Muscle layer of duodenum (tissue), 2 donors: Measurements from ENCODE around the gene SRPRA.
"Not testable (repeated sequence)": the region's sequence is repeated elsewhere in the genome, so short reads cannot be mapped to it uniquely, and the experiment has no call there.

Experiments used
- H3K27ac ChIP-seq: one replicate; pipeline ENCODE4 v1.7.0; 2013; ENCODE audit warnings: mild to moderate bottlenecking, low read length
- H3K27me3 ChIP-seq: one replicate; pipeline ENCODE4 v1.7.0; 2013; ENCODE audit warnings: low read depth, mild to moderate bottlenecking, control low read depth, low read length
- H3K36me3 ChIP-seq, 2 donors: one replicate each; pipeline ENCODE4 v1.7.0; 2013; ENCODE audit warnings: low read length in 2 of 2, control low read depth in 1 of 2, mild to moderate bottlenecking in 1 of 2; ENCODE audit not compliant: insufficient read depth in 2 of 2, control insufficient read depth in 1 of 2
- H3K4me1 ChIP-seq, 2 donors: one replicate each; pipeline ENCODE4 v1.7.0; 2013; ENCODE audit warnings: low read length in 2 of 2, mild to moderate bottlenecking in 2 of 2, control low read depth in 1 of 2, moderate library complexity in 1 of 2; ENCODE audit not compliant: insufficient read depth in 2 of 2, control insufficient read depth in 1 of 2
- H3K4me3 ChIP-seq, 2 donors: one replicate each; pipeline ENCODE4 v1.7.0; 2013; ENCODE audit warnings: low read length in 2 of 2, low read depth in 1 of 2, mild to moderate bottlenecking in 1 of 2
- H3K9me3 ChIP-seq, 2 donors: one replicate each; pipeline ENCODE4 v1.7.0; 2013; ENCODE audit warnings: low read length in 2 of 2, control low read depth in 1 of 2, mild to moderate bottlenecking in 1 of 2; ENCODE audit not compliant: control insufficient read depth in 1 of 2
- donor health status: healthy.

The SRPRA gene, protein sequence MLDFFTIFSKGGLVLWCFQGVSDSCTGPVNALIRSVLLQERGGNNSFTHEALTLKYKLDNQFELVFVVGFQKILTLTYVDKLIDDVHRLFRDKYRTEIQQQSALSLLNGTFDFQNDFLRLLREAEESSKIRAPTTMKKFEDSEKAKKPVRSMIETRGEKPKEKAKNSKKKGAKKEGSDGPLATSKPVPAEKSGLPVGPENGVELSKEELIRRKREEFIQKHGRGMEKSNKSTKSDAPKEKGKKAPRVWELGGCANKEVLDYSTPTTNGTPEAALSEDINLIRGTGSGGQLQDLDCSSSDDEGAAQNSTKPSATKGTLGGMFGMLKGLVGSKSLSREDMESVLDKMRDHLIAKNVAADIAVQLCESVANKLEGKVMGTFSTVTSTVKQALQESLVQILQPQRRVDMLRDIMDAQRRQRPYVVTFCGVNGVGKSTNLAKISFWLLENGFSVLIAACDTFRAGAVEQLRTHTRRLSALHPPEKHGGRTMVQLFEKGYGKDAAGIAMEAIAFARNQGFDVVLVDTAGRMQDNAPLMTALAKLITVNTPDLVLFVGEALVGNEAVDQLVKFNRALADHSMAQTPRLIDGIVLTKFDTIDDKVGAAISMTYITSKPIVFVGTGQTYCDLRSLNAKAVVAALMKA

DNA sequence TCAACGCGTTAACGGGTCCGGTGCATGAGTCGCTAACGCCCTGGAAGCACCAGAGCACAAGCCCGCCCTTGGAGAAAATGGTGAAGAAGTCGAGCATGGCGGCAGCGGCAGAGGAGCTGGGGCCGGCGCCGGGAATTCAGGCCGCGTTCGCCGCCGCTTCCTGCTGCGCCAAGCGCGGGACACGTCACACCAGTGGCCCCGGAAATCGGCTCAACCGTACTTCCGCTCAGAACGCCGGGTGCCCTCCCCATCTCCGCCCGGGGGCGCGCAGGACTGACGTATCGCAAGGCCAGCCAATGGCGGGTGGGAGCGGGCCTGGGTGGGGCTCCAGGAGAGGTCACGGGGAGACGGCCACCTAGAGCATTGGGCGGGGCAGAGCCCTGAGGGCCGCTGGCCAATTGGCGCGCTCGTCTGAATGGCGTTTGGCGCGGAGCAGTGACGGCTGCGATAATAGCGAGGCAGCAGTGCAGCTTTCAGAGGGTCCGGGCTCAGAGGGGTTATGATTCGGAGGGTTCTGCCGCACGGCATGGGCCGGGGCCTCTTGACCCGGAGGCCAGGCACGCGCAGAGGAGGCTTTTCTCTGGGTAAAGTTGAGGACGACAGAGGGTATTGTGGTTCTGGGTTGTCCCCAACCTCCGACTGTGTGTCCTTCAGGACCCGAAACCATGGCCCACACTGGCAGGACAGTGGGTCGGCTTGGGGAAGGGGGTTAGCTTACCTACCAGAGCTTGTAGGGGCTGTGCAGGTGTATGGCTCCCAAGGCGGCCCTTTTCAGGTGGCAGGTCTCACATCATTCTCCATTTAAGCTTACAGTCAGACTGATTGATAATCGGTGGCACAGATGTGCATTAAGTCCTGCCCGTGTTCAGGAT lies at the start of gene SRPRA, which contains the start of gene FOXRED1:
SRPRA (minus strand) TSS at position 188 of the 872 bp plus-strand sequence; CDS start at position 97, 91 bp downstream.
FOXRED1 (plus strand) TSS at position 447 of the 872 bp plus-strand sequence; CDS start at position 500, 53 bp downstream.
- Histone ChIP-seq H3K4me1 (peaks cover 5 to 20% of the 10 kb centered on the region in 2 donors), H3K27ac (peak within 1 kb of the TSS; percentile 92), H3K36me3 (peaks cover 43% of the 10 kb centered on the region in 2 donors), H3K27me3 (no peaks in the 10 kb centered on the region), H3K4me3 (peak within 1 kb of the TSS; percentile 79 to 92), H3K9me3 (no peaks in the 10 kb centered on the region)

DNA sequence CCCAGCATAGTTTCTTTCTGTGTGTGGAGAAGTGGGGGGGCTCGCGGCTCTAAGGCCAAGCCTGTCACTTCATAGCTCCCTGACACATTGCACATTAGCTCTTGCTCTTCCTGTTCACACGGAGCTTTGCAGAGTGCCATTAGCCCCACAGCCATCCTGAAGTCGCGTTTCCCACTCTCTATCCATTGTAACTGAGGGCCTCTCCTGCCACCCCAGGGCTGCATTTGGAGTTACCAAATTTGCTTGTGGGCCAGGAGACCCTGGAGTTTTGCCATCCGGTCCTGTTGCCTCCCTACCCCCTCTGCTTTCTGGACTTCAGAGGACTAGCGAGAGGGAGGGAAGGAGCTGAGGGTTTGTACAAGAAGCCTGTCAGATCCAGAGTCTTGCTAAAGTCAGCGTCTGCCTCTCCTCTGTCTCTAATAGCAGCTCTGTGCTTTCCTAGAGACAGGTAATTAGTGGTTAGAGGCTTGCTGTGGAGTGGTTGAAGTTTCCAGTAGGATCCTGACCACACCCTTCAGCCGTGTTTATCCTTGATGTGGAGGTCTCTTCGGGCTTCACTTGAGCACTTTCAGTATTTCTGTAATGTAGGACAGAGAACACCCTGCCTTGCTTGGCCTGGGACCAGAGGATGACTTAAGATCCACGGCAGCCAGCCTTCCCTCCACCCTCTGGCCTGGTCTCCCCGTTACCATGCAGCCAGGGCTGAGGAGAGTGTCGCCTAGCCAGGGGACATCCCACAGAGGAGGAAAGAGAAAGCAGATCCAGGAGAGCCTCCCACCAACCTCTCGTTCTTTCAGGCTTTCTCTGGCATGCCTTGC lies 49.3 kb upstream of the SRPRA start:
- Histone ChIP-seq H3K27me3 (no peaks in the 10 kb centered on the region), H3K4me3 (peak overlapping the region in 1 of 2 donors; percentile 39), H3K9me3 (no peaks in the 10 kb centered on the region), H3K36me3 (peaks cover 0 to 4% of the 10 kb centered on the region in 2 donors), H3K27ac (peak overlapping the region; percentile 71), H3K4me1 (peaks cover 22 to 28% of the 10 kb centered on the region in 2 donors)

- peak overlapping the region in 1 of 2 donors; percentile 39 for H3K4me3 ChIP-seq
- no peaks in the 10 kb centered on the region for H3K9me3 ChIP-seq
- peaks cover 0 to 4% of the 10 kb centered on the region in 2 donors for H3K36me3 ChIP-seq
- H3K4me1 ChIP-seq = peaks cover 22 to 28% of the 10 kb centered on the region in 2 donors
- peak overlapping the region; percentile 71 for H3K27ac ChIP-seq
- H3K27me3 ChIP-seq = no peaks in the 10 kb centered on the region
Measured at GRCh38 chr11:126317432-126317755, 48.7 kb upstream of the SRPRA start.

DNA sequence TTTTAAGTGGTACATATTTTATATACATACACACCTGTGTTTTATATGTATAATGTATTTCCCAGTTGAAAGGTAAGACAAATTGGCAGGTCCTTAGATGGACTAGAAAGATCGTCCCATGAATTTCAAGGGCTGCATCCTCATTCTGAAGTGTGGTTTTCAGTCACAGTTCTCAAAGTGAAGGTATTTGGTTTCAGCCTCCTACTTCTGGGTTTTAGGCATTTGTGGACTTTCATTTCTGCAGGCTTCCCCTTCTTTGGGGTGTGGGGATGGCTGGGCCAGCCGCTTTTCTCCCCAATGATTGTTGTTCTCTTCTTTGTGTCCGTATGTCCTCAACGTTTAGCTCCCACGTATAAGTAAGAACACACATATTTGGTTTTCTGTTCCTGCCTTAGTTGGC lies 45.1 kb upstream of the SRPRA start:
- Histone ChIP-seq H3K4me1 (peaks cover 17 to 27% of the 10 kb centered on the region in 2 donors), H3K27ac (no peak overlapping the region), H3K4me3 (no peak overlapping the region), H3K9me3 (no peaks in the 10 kb centered on the region), H3K36me3 (peaks cover 0 to 4% of the 10 kb centered on the region in 2 donors), H3K27me3 (no peaks in the 10 kb centered on the region)

DNA sequence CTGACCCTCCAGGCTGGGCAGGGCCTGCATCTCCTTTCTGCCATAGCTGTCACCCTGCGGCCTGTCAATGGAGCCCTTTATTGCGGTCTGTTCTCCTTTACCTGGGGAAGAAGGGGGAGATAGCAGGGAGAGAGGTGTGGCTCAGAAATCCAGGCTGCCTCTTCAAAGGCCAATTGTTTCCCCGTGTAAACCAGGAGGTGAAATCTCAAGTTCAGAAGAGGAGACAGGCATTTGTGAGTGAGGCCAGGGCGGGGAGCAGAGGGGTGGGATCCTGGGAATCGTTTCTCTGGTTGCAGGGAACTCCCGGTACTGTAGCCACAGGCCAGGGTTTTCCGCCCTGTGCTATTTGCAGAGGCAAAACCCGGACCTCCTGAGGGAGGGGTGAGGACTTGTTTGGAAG lies 44.3 kb upstream of the SRPRA start:
- no peak overlapping the region for H3K27ac ChIP-seq
- H3K27me3 ChIP-seq = no peaks in the 10 kb centered on the region
- H3K4me3 ChIP-seq = no peak overlapping the region
- peaks cover 9 to 20% of the 10 kb centered on the region in 2 donors for H3K4me1 ChIP-seq
- no peaks in the 10 kb centered on the region for H3K36me3 ChIP-seq
- H3K9me3 ChIP-seq = no peaks in the 10 kb centered on the region

DNA sequence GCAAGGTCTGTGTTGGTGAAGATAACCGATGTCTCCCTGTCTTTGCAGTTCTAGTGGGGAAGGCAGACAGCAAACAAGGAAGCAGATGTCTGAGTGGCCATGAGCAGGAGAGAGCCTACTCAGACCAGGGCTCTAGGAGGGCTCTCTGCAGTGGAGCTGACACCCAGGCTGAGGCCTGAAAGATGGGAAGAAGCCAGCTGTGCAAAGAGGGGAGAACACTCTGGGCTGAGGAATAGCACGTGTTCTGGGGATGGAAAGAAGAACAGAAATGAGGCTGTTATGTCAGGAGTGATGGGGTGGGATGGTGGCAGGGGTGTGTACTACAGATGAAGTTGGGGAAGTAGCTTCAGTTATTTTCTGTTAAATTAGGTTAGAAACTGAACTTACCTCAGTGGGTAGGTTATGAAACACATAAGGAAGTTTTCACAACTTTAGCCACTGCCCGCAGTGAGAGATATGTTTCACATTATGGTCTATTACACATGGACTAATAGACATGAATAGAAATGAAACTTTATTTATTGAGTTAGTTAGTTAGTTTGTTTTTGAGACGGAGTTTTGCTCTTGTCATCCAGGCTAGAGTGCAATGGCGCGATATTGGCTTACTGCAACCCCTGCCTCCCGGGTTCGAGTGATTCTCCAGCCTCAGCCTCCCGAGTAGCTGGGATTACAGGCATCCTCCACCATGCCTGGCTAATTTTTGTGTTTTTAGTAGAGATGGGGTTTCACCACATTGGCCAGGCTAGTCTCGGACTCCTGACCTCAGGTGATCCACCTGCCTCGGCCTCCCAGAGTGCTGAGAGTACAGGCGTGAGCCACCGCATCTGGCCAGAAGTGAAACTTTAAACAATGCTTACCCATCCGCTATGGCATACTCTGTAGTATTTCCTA lies 43.0 kb upstream of the SRPRA start:
- no peak overlapping the region for H3K27ac ChIP-seq
- H3K4me1 ChIP-seq = peaks cover 3 to 13% of the 10 kb centered on the region in 2 donors
- H3K4me3 ChIP-seq = no peak overlapping the region
- no peaks in the 10 kb centered on the region for H3K27me3 ChIP-seq
- H3K36me3 ChIP-seq = no peaks in the 10 kb centered on the region
- H3K9me3 ChIP-seq = no peaks in the 10 kb centered on the region

DNA sequence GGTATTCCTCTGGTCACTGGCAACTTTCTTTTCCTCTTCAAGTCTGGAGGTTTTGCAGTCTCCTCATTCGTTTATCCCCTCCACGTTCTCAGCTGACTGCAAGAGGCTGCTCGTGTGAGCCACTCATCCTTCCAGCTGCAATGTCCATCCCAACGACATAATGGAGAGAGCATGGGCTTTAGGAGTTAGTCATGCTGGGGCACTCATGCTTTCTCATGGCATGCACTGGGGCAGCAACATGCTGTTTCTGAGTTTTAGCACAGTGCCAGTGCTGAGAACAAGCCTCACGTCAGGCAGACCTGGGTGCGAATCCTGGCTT lies 42.3 kb upstream of the SRPRA start:
- H3K9me3 ChIP-seq = no peaks in the 10 kb centered on the region
- H3K4me3 ChIP-seq = no peak overlapping the region
- H3K36me3 ChIP-seq = no peaks in the 10 kb centered on the region
- peaks cover 3 to 13% of the 10 kb centered on the region in 2 donors for H3K4me1 ChIP-seq
- no peaks in the 10 kb centered on the region for H3K27me3 ChIP-seq
- H3K27ac ChIP-seq = no peak overlapping the region

DNA sequence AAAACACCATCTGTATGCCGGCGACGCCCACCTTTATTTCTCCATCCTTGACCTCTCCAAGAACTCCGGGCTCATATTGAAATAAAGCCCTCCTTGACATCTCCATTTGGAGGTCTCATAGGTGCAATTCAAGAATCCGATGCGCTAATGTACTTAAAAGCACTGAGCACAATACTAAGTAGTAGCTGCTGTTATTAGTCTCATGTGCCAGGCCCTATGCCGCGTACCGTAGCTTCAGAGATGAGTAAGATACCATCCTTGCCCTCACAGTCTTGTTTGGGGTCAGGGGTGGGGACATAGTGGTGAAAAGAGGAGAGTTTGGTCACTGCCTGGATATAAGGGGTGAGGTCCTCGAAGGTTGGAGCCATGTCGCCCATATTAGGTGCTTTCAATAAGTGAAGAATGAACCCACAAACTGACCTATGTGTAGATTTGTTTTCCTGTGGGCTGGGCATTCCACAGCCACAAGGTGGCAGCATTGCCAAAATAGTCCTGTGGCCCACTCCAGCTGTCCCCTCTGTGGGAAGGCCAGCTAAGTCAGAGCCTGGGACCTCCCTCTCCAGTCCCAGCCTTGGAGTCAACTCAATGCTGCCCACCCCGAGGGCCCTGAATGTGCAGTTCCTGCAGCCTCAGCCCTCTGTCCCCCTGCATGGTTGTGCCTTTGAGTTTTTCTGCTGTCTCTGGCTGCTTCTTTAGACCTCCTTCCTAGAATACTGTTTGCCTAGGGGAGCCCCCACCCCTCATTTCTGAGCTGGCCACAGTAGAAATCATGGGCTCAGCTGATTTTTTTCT lies 41.7 kb upstream of the SRPRA start:
- Histone ChIP-seq H3K27me3 (no peaks in the 10 kb centered on the region), H3K4me1 (peaks cover 3 to 13% of the 10 kb centered on the region in 2 donors), H3K9me3 (no peaks in the 10 kb centered on the region), H3K36me3 (no peaks in the 10 kb centered on the region), H3K4me3 (no peak overlapping the region), H3K27ac (no peak overlapping the region)

GRCh38 chr11:126308771-126309170 lies 40.1 kb upstream of the SRPRA start:
- not testable (repeated sequence) for H3K4me3 ChIP-seq, H3K27me3 ChIP-seq, H3K9me3 ChIP-seq, H3K36me3 ChIP-seq, H3K27ac ChIP-seq
- H3K4me1 ChIP-seq = peaks cover 7 to 17% of the 10 kb centered on the region in 2 donors
